CD14-positive monocyte (primary cell): ENCODE measurements around the gene SS18. TPM values are rescaled to one million over a fixed set of nuclear protein-coding genes. Genes with fewer than 3 reads are reported as not detected.

Experiments used
- DNase-seq, 3 donors: peaks; one replicate each; pipeline ENCODE4 v3.0.0-alpha.2; 2011 to 2022
- H2AFZ ChIP-seq: 2 replicates; pipeline ENCODE4 v1.6.0; 2012; ENCODE audit warnings: mild to moderate bottlenecking, low read depth, low read length, inconsistent platforms; ENCODE audit not compliant: insufficient read depth, poor library complexity, severe bottlenecking
- H3K27ac ChIP-seq, 2 donors: 1 replicate in 1 of 2; 2 replicates in 1 of 2; pipeline ENCODE4 v1.5.1; 2012 to 2013; ENCODE audit warnings: low read length in 2 of 2, control low read depth in 1 of 2, inconsistent platforms in 1 of 2, low read depth in 1 of 2, mild to moderate bottlenecking in 1 of 2
- H3K27me3 ChIP-seq, 2 donors: one replicate each; pipeline versions ENCODE4 v1.6.0 to v1.6.1; 2011 to 2013; ENCODE audit warnings: low read length in 2 of 2; ENCODE audit not compliant: control insufficient read depth in 2 of 2, insufficient read depth in 2 of 2
- H3K36me3 ChIP-seq, 2 donors: replicated peaks in 1 of 2; 1 replicate in 1 of 2; 2 replicates in 1 of 2; pipeline versions ENCODE4 v1.5.1 to v1.6.1; 2012 to 2013; ENCODE audit warnings: low read length in 2 of 2, control low read depth in 1 of 2, inconsistent platforms in 1 of 2, mild to moderate bottlenecking in 1 of 2; ENCODE audit not compliant: insufficient read depth in 2 of 2, control insufficient read depth in 1 of 2
- H3K4me1 ChIP-seq, 2 donors: 1 replicate in 1 of 2; 2 replicates in 1 of 2; pipeline versions ENCODE4 v1.5.1 to v1.6.1; 2012 to 2013; ENCODE audit warnings: low read length in 2 of 2, control low read depth in 1 of 2, inconsistent platforms in 1 of 2, mild to moderate bottlenecking in 1 of 2, moderate library complexity in 1 of 2; ENCODE audit not compliant: insufficient read depth in 2 of 2, control insufficient read depth in 1 of 2
- H3K4me2 ChIP-seq: replicated peaks from 2 replicates; pipeline ENCODE3; 2012; ENCODE audit warnings: low read length, moderate library complexity, mild to moderate bottlenecking; ENCODE audit not compliant: poor library complexity, severe bottlenecking; ENCODE audit errors: extremely low read depth
- H3K4me3 ChIP-seq, 3 experiments: fragments of 200-600 bp in 1 of 3; sonication (generic) in 1 of 3; replicated peaks in 1 of 3; 1 replicate in 2 of 3; 2 replicates in 1 of 3; pipeline ENCODE4 v1.5.1; 2011 to 2013; ENCODE audit warnings: low read length in 3 of 3, mild to moderate bottlenecking in 3 of 3, control low read depth in 2 of 3, low read depth in 2 of 3, inconsistent platforms in 1 of 3, moderate library complexity in 1 of 3
- H3K79me2 ChIP-seq: 2 replicates; pipeline ENCODE4 v1.6.0; 2012; ENCODE audit warnings: mild to moderate bottlenecking, control low read depth, inconsistent platforms, low read length, moderate library complexity; ENCODE audit not compliant: insufficient read depth
- H3K9ac ChIP-seq: 2 replicates; pipeline ENCODE4 v1.6.0; 2017; ENCODE audit warnings: low read length, mild to moderate bottlenecking; ENCODE audit not compliant: insufficient read depth, poor library complexity, severe bottlenecking
- H3K9me3 ChIP-seq, 2 donors: replicated peaks in 1 of 2; 1 replicate in 1 of 2; 2 replicates in 1 of 2; pipeline versions ENCODE4 v1.5.1 to v1.6.1; 2012 to 2013; ENCODE audit warnings: low read length in 2 of 2, control low read depth in 1 of 2; ENCODE audit not compliant: control insufficient read depth in 1 of 2, insufficient read depth in 1 of 2
- H4K20me1 ChIP-seq: 2 replicates; pipeline ENCODE4 v1.6.0; 2012; ENCODE audit warnings: mild to moderate bottlenecking, low read length, control low read depth, moderate library complexity; ENCODE audit not compliant: insufficient read depth
- H3K27ac Mint-ChIP-seq, 7 donors: one replicate each; pipeline ENCODE4 v1.8.0; 2020; ENCODE audit warnings: mild to moderate bottlenecking in 7 of 7, mixed read lengths in 7 of 7, moderate library complexity in 6 of 7, inconsistent platforms in 2 of 7
- H3K27me3 Mint-ChIP-seq, 3 donors: one replicate each; pipeline ENCODE4 v1.8.0; 2021 to 2022; ENCODE audit warnings: low read depth in 3 of 3, mild to moderate bottlenecking in 3 of 3, mixed read lengths in 3 of 3, moderate library complexity in 3 of 3, inconsistent platforms in 1 of 3
- H3K36me3 Mint-ChIP-seq, 2 donors: one replicate each; pipeline ENCODE4 v1.8.0; 2020; ENCODE audit warnings: mixed read lengths in 2 of 2, inconsistent platforms in 1 of 2, mild to moderate bottlenecking in 1 of 2
- H3K4me1 Mint-ChIP-seq: one replicate; pipeline ENCODE4 v1.8.0; 2020; ENCODE audit warnings: mild to moderate bottlenecking, mixed read lengths
- H3K4me3 Mint-ChIP-seq, 2 donors: one replicate each; pipeline ENCODE4 v1.8.0; 2020; ENCODE audit warnings: mild to moderate bottlenecking in 2 of 2, mixed read lengths in 2 of 2, moderate library complexity in 1 of 2
- H3K9me3 Mint-ChIP-seq, 7 donors: one replicate each; pipeline ENCODE4 v1.8.0; 2020 to 2022; ENCODE audit warnings: mixed read lengths in 7 of 7, mild to moderate bottlenecking in 6 of 7, moderate library complexity in 6 of 7, inconsistent platforms in 2 of 7
- CTCF ChIP-seq: fragments of 200-600 bp; IDR thresholded peaks from one replicate; pipeline ENCODE4 v1.8.0; 2022; ENCODE audit warnings: antibody characterized with exemption, mild to moderate bottlenecking
- WGBS: methylation state at CpG from one replicate; pipeline ENCODE4 v1.1.5; 2013; ENCODE audit warnings: missing lambda C conversion rate; ENCODE audit not compliant: insufficient coverage; 5-methylcytosine and 5-hydroxymethylcytosine counted together
- intact Hi-C, 2 donors: fragments of 100-400 bp; cut with micrococcal nuclease; formaldehyde crosslinking; loops; one replicate each; pipeline versions ENCODE4 v1.15.0 to v1.15.1; 2023
- polyA plus RNA-seq, 3 donors: library from polyadenylated mRNA; depleted of rRNA in 1 of 3; unstranded in 2 of 3; stranded (reverse) in 1 of 3; fragments of 300-500 nt in 2 of 3; fragments of >200 nt in 1 of 3; fragmentation: Illumina TruSeq in 2 of 3; gene quantifications; 1 replicate in 2 of 3; 2 replicates in 1 of 3; pipeline ENCODE4 v1.2.3, GENCODE V29; 2012 to 2021

SS18 gene
- polyA plus RNA-seq, 3 donors = 23.0 to 50.5 (median 36.3) TPM

GRCh38 chr18:26104035-26104434 is 13.6 kb upstream of the SS18 start:
- Mint-ChIP-seq H3K9me3 (peaks cover 0 to 14% (median 8%) of the 10 kb centered on the region in 7 donors), H3K4me1 (no peaks in the 10 kb centered on the region), H3K4me3 (no peak overlapping the region), H3K27me3 (peaks cover 0 to 8% (median 3%) of the 10 kb centered on the region in 3 donors), H3K36me3 (no peaks in the 10 kb centered on the region), H3K27ac (no peak overlapping the region)
- 100% methylated on average over 1 of the region's 1 CpG for WGBS
- no peaks in the 10 kb centered on the region for H3K36me3 ChIP-seq
- no peak overlapping the region for H3K9ac ChIP-seq
- peaks cover 0 to 3% of the 10 kb centered on the region in 2 donors for H3K9me3 ChIP-seq
- no peak for DNase-seq
- intact Hi-C loops = no loop called here
- no peak overlapping the region for H3K4me3 ChIP-seq
- H3K27ac ChIP-seq = no peak overlapping the region
- H3K79me2 ChIP-seq = no peaks in the 10 kb centered on the region
- no peaks in the 10 kb centered on the region for H3K4me1 ChIP-seq
- no peaks in the 10 kb centered on the region for H3K27me3 ChIP-seq
- no peak overlapping the region for H2AFZ ChIP-seq
- H3K4me2 ChIP-seq = no peak overlapping the region
- no peaks in the 10 kb centered on the region for H4K20me1 ChIP-seq
- TF ChIP-seq CTCF = no peak

DNA sequence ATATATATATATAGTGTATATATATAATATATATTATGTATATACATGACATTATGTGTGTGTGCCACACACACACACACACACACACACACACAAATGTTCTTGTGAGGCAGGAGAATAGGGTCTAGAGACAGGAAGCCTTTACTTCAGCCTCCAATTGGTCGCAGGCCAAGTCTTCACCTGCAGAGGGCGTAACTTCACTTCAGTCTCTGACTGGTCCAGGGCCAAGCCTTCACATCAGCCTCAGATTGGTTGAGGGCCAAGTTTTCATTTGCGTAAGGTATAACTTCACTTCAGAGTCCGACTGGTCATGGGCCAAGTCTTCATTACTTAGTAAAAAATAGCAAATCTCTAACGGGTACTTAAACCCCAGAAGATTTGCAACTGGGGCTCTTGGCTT is 13.2 kb upstream of the SS18 start:
- Mint-ChIP-seq H3K4me3 (no peak overlapping the region), H3K27ac (no peak overlapping the region), H3K27me3 (peaks cover 0 to 8% (median 3%) of the 10 kb centered on the region in 3 donors), H3K9me3 (peaks cover 0 to 14% (median 5%) of the 10 kb centered on the region in 7 donors), H3K4me1 (no peaks in the 10 kb centered on the region), H3K36me3 (no peaks in the 10 kb centered on the region)
- Histone ChIP-seq H3K9ac (no peak overlapping the region), H2AFZ (no peak overlapping the region), H3K4me2 (no peak overlapping the region), H3K9me3 (peaks cover 0 to 3% of the 10 kb centered on the region in 2 donors), H3K4me3 (no peak overlapping the region), H3K79me2 (no peaks in the 10 kb centered on the region), H4K20me1 (no peaks in the 10 kb centered on the region), H3K4me1 (no peaks in the 10 kb centered on the region), H3K36me3 (no peaks in the 10 kb centered on the region), H3K27me3 (no peaks in the 10 kb centered on the region), H3K27ac (no peak overlapping the region)
- DNase-seq = no peak
- WGBS = 92% methylated on average over 2 of the region's 5 CpGs
- no peak for TF ChIP-seq CTCF
- intact Hi-C loops = no loop called here
